ENCODE results near the gene PRRT1B. TPM values are rescaled to one million over a fixed set of nuclear protein-coding genes. Genes with fewer than 3 reads are reported as not detected.

PRRT1B gene
- total RNA-seq, 6 donors from 2014 or later = 1.8 to 10.5 (median 8.0) TPM

DNA sequence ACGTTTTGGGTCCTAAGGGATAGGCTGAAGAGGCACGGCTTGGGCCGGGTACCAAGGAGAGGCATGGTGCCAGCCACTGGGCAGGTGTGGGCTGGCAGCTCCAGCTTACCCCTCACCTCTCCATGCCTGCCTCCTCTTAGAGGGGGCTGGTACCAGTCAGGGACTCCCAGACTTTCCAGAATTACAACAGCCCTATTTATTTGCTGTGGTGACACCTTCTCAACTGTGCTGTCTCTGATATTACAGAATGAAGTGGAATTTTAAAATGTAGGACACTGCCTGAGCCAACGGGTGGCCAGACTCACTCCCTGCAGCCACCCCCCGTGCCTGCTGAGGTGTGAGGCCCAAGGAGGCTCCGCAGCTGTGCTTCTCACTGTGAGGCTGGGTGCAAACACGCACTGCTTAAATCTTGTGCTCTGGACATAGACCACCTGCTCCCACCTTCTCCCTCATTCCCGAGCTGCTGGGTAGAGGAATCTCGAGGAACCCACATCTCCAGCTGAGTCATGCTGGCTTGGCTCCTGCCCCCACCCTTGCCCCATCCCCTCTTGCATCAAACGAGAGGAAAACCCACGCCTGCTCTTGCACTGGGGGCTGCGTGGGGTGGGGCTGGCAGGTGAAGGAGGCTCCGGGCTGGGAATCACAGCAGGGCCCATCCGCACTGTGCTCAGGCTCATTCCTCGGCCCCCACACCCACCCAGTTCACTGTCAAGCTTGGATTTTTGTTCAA, 47.9 kb downstream of the PRRT1B start:
- no peak overlapping the region for H3K4me3 ChIP-seq
- ATAC-seq (ENCODE audit: low FRiP score in 2 of 2) (no peak), DNase-seq (peak in 1 of 2 donors; percentile 35)
- H3K27me3 ChIP-seq = no peaks in the 10 kb centered on the region
- peaks cover 0 to 18% (median 5%) of the 10 kb centered on the region in 4 donors for H3K4me1 ChIP-seq
- H3K36me3 ChIP-seq = peaks cover 17 to 86% (median 72%) of the 10 kb centered on the region in 4 donors
- peak overlapping the region in 2 of 4 donors; percentile 3 to 14 for H3K27ac ChIP-seq
- TF ChIP-seq POLR2A (IDR thresholded peaks at IDR 0.05) (no peak), POLR2AphosphoS5 (IDR thresholded peaks at IDR 0.05) (no peak), EP300 (IDR thresholded peaks at IDR 0.05) (no peak)
- TF ChIP-seq, protein P1, sequence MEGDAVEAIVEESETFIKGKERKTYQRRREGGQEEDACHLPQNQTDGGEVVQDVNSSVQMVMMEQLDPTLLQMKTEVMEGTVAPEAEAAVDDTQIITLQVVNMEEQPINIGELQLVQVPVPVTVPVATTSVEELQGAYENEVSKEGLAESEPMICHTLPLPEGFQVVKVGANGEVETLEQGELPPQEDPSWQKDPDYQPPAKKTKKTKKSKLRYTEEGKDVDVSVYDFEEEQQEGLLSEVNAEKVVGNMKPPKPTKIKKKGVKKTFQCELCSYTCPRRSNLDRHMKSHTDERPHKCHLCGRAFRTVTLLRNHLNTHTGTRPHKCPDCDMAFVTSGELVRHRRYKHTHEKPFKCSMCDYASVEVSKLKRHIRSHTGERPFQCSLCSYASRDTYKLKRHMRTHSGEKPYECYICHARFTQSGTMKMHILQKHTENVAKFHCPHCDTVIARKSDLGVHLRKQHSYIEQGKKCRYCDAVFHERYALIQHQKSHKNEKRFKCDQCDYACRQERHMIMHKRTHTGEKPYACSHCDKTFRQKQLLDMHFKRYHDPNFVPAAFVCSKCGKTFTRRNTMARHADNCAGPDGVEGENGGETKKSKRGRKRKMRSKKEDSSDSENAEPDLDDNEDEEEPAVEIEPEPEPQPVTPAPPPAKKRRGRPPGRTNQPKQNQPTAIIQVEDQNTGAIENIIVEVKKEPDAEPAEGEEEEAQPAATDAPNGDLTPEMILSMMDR (IDR thresholded peaks at IDR 0.05) = no peak
- H3K9me3 ChIP-seq = no peaks in the 10 kb centered on the region
- 77 to 83% methylated on average over 10 to 15 of the region's 15 CpGs for WGBS, 2 donors

DNA sequence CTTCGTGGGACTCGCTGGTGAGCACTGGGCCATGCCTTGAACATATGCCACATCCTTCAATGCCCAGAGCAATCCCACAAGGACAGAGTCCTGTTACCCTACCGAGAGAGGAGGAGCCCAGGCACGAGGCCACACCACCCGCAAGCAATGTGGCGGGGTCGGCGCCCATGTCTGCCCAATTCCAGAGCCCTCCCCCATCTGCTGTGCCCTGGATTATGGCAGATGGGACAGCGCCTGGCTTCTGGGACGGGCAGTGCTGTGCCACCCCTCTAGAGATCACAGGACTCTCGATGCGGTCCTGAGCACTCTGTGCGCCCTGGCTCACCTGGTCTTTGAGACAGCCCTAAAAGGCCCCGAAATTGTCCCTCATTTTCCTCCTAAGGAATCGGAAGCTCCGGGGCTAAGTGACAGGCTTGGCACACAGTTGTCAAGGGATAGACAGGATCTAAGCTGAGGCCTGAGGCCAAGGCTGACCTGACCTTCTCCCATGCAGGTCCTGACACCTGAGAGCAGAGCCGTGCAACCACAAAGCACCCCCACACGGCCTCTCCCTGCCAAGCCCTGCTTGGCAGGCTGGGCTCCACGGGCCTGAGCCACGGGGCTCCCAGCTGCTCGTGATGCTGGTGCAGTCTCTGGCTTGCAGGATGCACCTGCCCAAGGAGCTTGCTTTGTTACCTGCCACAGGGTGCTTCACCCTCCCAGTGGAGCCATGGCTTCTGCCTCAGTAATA, 48.8 kb downstream of the PRRT1B start:
- Histone ChIP-seq H3K27ac (peak overlapping the region in 2 of 4 donors; percentile 3 to 36), H3K4me1 (peaks cover 0 to 18% (median 5%) of the 10 kb centered on the region in 4 donors), H3K4me3 (no peak overlapping the region), H3K36me3 (peaks cover 9 to 84% (median 66%) of the 10 kb centered on the region in 4 donors), H3K27me3 (no peaks in the 10 kb centered on the region), H3K9me3 (no peaks in the 10 kb centered on the region)
- TF ChIP-seq POLR2AphosphoS5 (IDR thresholded peaks at IDR 0.05) (no peak), EP300 (IDR thresholded peaks at IDR 0.05) (no peak), POLR2A (IDR thresholded peaks at IDR 0.05) (no peak)
- TF ChIP-seq, protein P1 (IDR thresholded peaks at IDR 0.05) = no peak
- ATAC-seq (ENCODE audit: low FRiP score in 2 of 2) (no peak), DNase-seq (peak in 1 of 2 donors; percentile 59)
- 84 to 92% methylated on average over 9 to 21 of the region's 21 CpGs for WGBS, 2 donors

DNA sequence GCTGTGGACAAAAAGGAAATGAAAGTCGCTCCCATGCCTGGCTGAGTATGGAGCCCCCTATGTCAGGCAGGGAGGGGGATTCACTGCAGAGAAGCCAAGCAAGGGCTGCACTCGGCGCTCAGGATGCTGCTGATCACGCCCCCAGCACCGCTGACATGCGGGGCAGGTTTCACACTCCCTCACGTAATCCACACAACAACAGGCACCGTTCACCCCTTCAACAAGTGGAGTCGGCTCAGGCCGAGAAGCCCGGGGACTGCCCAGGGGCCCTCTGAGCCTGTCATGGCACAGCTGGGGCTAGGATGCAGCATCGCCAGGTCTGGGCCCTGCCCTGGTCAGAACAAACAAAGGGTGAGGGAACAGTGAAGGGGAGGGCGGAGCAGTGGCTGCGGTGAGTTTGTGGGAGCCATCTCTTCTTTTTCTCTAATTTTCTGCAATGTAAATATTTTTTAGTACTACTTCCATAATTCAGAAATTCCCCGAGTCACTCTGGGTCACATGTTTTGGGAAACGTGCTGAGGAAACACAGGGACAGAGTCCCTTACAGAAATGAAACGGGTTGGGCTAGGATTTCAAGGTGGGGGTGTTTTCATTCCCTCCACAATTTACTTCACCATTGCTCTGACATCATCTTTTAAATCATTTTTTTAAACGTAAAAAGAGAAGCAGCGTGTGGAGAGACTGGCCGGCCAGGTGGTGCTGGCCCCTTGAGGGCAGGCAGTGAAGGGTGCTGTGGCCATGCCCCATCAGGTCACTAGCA, 49.8 kb downstream of the PRRT1B start:
- no peaks in the 10 kb centered on the region for H3K27me3 ChIP-seq
- WGBS, 2 donors = 82 to 85% methylated on average over 18 to 19 of the region's 20 CpGs
- H3K36me3 ChIP-seq = peaks cover 8 to 84% (median 65%) of the 10 kb centered on the region in 4 donors
- no peaks in the 10 kb centered on the region for H3K9me3 ChIP-seq
- peaks cover 0 to 18% (median 5%) of the 10 kb centered on the region in 4 donors for H3K4me1 ChIP-seq
- ATAC-seq (ENCODE audit: low FRiP score in 2 of 2) (no peak), DNase-seq (peak in 1 of 2 donors; percentile 57)
- H3K4me3 ChIP-seq = no peak overlapping the region
- TF ChIP-seq POLR2AphosphoS5 (IDR thresholded peaks at IDR 0.05) = no peak
- TF ChIP-seq EP300 (IDR thresholded peaks at IDR 0.05) = no peak
- TF ChIP-seq, protein P1 (IDR thresholded peaks at IDR 0.05) = no peak
- TF ChIP-seq POLR2A (IDR thresholded peaks at IDR 0.05) = no peak
- H3K27ac ChIP-seq = peak overlapping the region in 2 of 4 donors; percentile 3 to 54

DNA sequence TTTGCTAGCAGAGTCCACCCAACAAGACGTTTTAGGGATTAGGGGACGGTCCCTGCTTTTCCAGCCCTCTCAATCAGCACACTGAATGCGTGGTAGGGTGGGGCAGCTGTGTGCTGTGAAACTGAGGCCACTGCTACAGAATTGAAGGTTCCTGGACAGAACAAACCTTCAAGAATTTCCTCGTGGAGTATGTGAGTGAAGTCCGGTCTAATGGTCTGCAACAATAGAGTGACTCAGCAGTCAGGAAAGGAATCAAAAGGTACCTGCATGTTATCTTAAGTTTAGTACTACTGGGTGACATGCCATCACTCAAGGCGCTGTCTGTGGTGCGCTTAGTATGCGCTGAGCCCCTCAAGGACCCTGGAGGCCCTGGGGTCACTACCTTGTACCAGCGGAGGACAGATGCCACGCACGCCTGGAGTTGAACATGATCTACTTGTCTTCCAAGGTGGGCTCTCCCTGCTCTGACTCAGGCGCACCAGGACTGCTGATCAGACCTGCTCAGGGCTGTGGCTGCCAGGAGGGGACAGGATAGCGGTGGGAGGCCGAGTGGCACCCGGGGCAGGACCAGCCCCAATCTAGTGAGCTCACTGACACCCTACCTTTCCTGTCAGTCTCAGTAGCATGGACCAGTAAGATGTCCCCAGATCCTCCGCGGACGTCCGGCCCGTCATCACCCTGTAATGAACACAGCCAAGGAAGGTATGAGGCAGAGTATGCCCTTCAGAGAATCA, 50.5 kb downstream of the PRRT1B start:
- Histone ChIP-seq H3K9me3 (no peaks in the 10 kb centered on the region), H3K4me1 (peaks cover 0 to 12% (median 4%) of the 10 kb centered on the region in 4 donors), H3K4me3 (no peak overlapping the region), H3K27ac (peak overlapping the region in 1 of 4 donors; percentile 54), H3K36me3 (peaks cover 8 to 85% (median 68%) of the 10 kb centered on the region in 4 donors), H3K27me3 (no peaks in the 10 kb centered on the region)
- DNase-seq (peak in 1 of 2 donors; percentile 47), ATAC-seq (ENCODE audit: low FRiP score in 2 of 2) (no peak)
- WGBS, 2 donors = 84 to 93% methylated on average over 11 to 20 of the region's 20 CpGs
- TF ChIP-seq EP300 (IDR thresholded peaks at IDR 0.05) (no peak), POLR2AphosphoS5 (IDR thresholded peaks at IDR 0.05) (no peak), POLR2A (IDR thresholded peaks at IDR 0.05) (no peak)
- TF ChIP-seq, protein P1 (IDR thresholded peaks at IDR 0.05) = no peak
